K562 (cell line): ENCODE measurements around the gene TIPARP.

ENCODE experiments used
- MEIS2 ChIP-seq: fragments of 450-650 bp; IDR thresholded peaks from 2 replicates; pipeline ENCODE4 v1.6.1; 2014; ENCODE audit warnings: mild to moderate bottlenecking; ENCODE audit not compliant: partially characterized antibody
- RAD21 ChIP-seq, 2 experiments: fragments of 250-450 bp in 1 of 2; fragments of 450-650 bp in 1 of 2; sonication (Bioruptor Pico) in 1 of 2; formaldehyde crosslinking in 1 of 2; IDR thresholded peaks in 1 of 2; conservative IDR thresholded peaks in 1 of 2; 2 replicates each; pipeline versions ENCODE4 v1.4.0 to v1.8.0; 2020 to 2022; ENCODE audit warnings: mild to moderate bottlenecking in 2 of 2, moderate library complexity in 1 of 2
- SREBF2 ChIP-seq: sonication (generic); formaldehyde crosslinking; IDR thresholded peaks from 2 replicates; pipeline ENCODE4 v1.4.0; 2020; ENCODE audit warnings: mild to moderate bottlenecking, missing genetic modification reagents
- ZNF212 ChIP-seq: fragments of 450-650 bp; formaldehyde crosslinking; IDR thresholded peaks from 2 replicates; pipeline ENCODE4 v1.4.0; 2020; ENCODE audit warnings: mild to moderate bottlenecking

GRCh38 chr3:156732715-156733421, 58.5 kb downstream of the TIPARP start:
- TF ChIP-seq SREBF2 (CRISPR knock-in tag) (no peak), RAD21 (CRISPR knock-in tag; conservative IDR thresholded peaks at IDR 0.05 in 1 of 2, IDR thresholded peaks at IDR 0.05 in 1 of 2) (no peak), ZNF212 (CRISPR knock-in tag) (no peak), MEIS2 (no peak)
